Measurements from ENCODE around the gene PKP1.
"Not testable (repeated sequence)": the region's sequence is repeated elsewhere in the genome, so short reads cannot be mapped to it uniquely, and the experiment has no call there.

The PKP1 gene

GRCh38 chr1:201282931-201283829, at the start of gene PKP1:
PKP1 (plus strand) TSS chr1:201283506; CDS start chr1:201283703, 197 bp downstream.
- DNase-seq (ENCODE audit: extremely low read depth in 1 of 2, low read depth in 1 of 2): peak in 1 of 2 donors; percentile 5

- DNase-seq (ENCODE audit: extremely low read depth in 1 of 2, low read depth in 1 of 2): not testable (repeated sequence)
Measured at GRCh38 chr1:201239646-201240045, 43.7 kb upstream of the PKP1 start.

GRCh38 chr1:201240171-201240570, 43.1 kb upstream of the PKP1 start:
- DNase-seq (ENCODE audit: extremely low read depth in 1 of 2, low read depth in 1 of 2): no peak

DNA sequence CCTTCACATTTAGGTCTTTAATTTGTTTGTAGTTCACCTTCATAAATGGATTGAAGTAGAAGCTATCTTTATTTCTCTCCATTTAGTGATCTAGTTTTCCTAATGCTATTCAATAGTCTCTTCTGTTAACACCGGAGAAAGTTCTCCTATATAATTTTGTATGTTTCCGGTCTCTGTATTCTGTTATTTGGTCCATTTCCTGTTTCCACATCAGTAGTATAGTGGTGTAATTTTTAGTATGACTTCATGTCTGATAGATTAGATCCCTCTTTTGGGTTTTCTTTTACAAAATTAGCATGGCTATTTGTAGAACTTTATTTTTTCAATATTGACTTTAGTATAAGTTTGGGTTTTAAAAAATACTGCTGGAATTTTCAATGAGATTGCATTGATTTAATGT, 41.6 kb upstream of the PKP1 start:
- DNase-seq (ENCODE audit: extremely low read depth in 1 of 2, low read depth in 1 of 2): no peak

- DNase-seq (ENCODE audit: extremely low read depth in 1 of 2, low read depth in 1 of 2): no peak
Measured at GRCh38 chr1:201245082-201245481, 38.2 kb upstream of the PKP1 start.

- DNase-seq (ENCODE audit: extremely low read depth in 1 of 2, low read depth in 1 of 2): no peak
Measured at GRCh38 chr1:201248721-201249559, 34.4 kb upstream of the PKP1 start.

DNA sequence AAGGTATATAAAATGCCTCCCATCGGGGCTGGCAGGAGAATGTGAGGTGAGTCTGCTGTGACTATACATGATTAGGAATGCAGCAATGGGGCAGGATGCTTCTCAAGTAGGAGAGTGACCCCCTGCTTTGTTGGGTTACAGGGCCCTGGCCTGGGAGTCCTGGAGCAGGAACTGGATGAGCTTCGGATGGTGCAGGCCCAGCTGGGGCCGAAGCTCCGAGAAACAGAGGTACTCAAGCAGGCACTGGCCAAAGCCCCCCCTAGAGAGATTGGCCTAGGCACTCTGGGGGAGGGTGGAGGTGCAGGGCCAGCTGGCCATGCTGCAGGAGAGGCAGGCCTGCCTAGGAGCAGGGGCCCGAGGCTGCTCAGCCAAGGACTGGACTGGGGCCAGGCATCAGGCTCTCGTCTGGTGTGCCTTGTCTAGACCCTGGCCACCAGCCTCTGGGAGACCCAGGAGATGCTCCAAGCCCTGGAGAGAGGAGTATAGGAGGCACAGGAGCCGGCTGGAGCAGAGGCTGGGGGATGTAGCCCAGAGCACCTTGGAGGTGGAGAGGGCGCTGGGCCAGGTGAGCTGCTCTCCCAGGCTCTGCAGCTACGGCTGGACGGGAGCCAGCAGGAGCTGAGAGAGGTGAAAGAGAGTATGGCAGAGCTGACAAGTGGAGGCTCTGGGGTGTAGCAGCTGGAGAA, 32.8 kb upstream of the PKP1 start:
- DNase-seq (ENCODE audit: extremely low read depth in 1 of 2, low read depth in 1 of 2): no peak

- no peak for DNase-seq (ENCODE audit: extremely low read depth in 1 of 2, low read depth in 1 of 2)
Measured at GRCh38 chr1:201251411-201251810, 31.9 kb upstream of the PKP1 start.

GRCh38 chr1:201251851-201252430, 31.4 kb upstream of the PKP1 start:
- no peak for DNase-seq (ENCODE audit: extremely low read depth in 1 of 2, low read depth in 1 of 2)

DNA sequence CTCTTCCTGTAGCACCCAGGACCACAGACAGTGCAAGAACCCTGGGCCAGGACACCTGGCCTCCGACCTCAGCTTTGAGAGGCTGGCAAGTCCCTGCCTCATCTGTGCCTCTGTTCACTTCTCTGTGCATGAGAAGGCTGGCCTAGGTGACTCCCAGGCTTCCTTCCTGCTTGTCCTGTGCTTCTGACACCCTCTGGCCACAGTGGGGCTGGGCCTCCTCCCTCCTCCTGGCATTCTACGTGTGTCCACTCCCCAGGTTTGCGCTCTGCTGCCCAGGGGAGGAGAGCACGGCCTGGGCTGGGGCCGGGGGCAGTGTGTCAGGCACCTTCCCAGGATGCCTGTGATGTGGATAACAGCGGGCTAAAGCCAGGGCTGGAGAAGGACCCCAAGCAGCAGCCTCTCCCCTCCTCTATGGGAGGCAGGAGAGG, 30.3 kb upstream of the PKP1 start:
- no peak for DNase-seq (ENCODE audit: extremely low read depth in 1 of 2, low read depth in 1 of 2)

GRCh38 chr1:201253411-201253810, 29.9 kb upstream of the PKP1 start:
- DNase-seq (ENCODE audit: extremely low read depth in 1 of 2, low read depth in 1 of 2): no peak

GRCh38 chr1:201253906-201254624, 29.2 kb upstream of the PKP1 start:
- no peak for DNase-seq (ENCODE audit: extremely low read depth in 1 of 2, low read depth in 1 of 2)

- peak; percentile 31 to 45 for DNase-seq (ENCODE audit: extremely low read depth in 1 of 2, low read depth in 1 of 2)
Measured at GRCh38 chr1:201254625-201255478, 28.5 kb upstream of the PKP1 start.

GRCh38 chr1:201255479-201256362, 27.6 kb upstream of the PKP1 start:
- DNase-seq (ENCODE audit: extremely low read depth in 1 of 2, low read depth in 1 of 2): no peak

GRCh38 chr1:201258132-201258531, 25.2 kb upstream of the PKP1 start:
- not testable (repeated sequence) for DNase-seq (ENCODE audit: extremely low read depth in 1 of 2, low read depth in 1 of 2)

DNA sequence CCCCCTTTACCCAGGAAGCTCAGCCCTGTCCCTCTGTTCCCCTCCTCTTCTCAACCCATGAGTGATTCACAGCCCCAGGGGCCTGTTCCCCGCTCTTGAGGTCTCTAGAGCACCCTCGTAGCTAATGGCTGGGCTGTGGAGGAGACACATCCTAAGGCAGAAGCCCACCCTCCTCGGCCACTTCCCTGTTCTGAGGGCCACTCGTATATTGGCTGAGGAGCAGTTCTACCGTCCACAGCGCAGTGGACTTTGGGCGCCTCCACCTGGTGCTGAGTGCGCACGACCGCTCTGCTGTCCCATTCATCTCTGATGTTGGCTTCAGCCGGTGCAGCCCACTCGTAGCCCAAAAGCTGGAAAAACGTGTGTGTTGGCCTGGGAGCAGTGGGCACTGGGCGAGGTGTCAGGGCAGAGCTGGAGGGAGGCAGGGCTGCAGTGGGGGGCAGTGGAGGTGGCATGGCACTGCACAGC, 24.5 kb upstream of the PKP1 start:
- no peak for DNase-seq (ENCODE audit: extremely low read depth in 1 of 2, low read depth in 1 of 2)

DNA sequence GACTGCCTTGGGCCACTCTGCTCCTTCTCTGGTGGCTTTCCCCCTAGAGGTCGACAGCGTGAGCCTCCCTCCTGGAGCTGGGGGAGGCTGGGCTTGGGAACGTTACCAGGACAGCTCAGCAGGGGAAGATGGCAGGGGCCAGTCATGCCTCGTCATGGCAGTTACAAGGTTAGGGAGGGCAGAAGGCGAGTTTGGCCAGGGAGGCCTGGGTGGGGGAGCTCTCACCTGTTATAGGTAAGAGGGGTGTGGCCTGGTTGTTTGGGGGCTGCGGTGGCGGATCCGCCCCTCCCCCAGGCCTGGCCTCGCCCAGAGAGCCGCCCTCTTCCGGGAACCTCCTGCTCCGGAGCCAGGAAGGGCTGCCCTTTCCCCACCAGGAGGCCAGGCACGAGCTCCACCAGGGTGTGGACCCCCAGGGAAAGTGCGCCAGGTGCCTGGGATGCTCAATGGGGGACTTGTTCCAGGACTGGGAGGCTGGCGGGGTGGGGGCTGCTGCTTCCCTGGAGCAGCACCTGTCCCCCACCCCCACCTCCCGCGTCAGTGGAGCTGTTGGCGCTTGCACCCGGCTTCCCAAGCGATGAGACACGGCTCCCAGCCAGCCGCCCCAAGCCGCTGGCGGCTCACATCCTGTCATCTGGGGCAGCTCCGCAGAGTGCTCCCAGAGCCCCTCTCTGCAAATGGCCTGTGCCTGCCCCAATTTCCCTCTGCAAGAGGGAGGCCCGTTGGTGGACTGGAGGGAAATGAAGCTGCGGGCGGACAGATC, 23.6 kb upstream of the PKP1 start:
- no peak for DNase-seq (ENCODE audit: extremely low read depth in 1 of 2, low read depth in 1 of 2)

Measured in stimulated activated CD8-positive, alpha-beta memory T cell treated with anti-CD3 and anti-CD28 coated beads, Interleukin-7, amount 100 ng/mL, for 48 hours (primary cell).